Tibial nerve (tissue), 3 donors: ENCODE measurements around the gene STARD9.

Source experiments
- EP300 ChIP-seq, 2 donors: sonication (generic); formaldehyde crosslinking; IDR thresholded peaks; one replicate each; pipeline ENCODE4 v1.6.1; 2017; ENCODE audit warnings: antibody characterized with exemption in 2 of 2, mild to moderate bottlenecking in 1 of 2
- POLR2A ChIP-seq, 2 donors: fragments of 450-650 bp; IDR thresholded peaks; one replicate each; pipeline ENCODE4 v1.6.1; 2017; ENCODE audit warnings: antibody characterized with exemption in 2 of 2, mild to moderate bottlenecking in 2 of 2, moderate library complexity in 2 of 2

DNA sequence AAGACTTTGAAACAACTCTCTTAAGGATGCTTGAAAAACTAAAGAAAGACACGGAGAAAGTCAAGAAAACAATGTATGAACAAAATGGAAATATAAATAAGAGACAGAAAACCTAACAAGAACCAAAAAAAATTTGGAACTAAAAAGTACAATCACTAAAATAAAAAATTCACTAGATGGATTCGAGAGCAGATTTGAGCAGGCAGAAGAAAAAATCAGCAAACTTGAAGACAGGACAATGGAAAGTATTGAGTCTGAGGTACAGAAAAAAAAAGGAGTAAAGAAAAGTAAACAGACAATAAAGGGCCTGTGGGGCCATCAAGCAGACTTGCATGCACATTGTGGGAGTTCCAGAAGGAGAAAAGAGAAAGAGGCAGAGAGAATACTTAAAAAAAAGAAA is 174.9 kb downstream of the STARD9 start:
- TF ChIP-seq EP300 (IDR thresholded peaks at IDR 0.05) (no peak), POLR2A (IDR thresholded peaks at IDR 0.05) (no peak)
